NT2/D1 (cell line): Measurements from ENCODE around the gene ANKMY2.

Experiments used
- DNase-seq: peaks from one replicate; pipeline ENCODE4 v3.0.0-alpha.2; 2011; ENCODE audit warnings: low read depth, low spot score
- H3K27me3 ChIP-seq: 2 replicates; pipeline ENCODE4 v1.6.0; 2011; ENCODE audit warnings: mild to moderate bottlenecking; ENCODE audit not compliant: insufficient read length, insufficient read depth
- H3K36me3 ChIP-seq: 2 replicates; pipeline ENCODE4 v1.6.1; 2011; ENCODE audit warnings: mild to moderate bottlenecking, low read length, mixed read lengths; ENCODE audit not compliant: insufficient read depth, insufficient read length
- H3K4me1 ChIP-seq: 2 replicates; pipeline ENCODE4 v1.5.1; 2011; ENCODE audit not compliant: insufficient read depth, insufficient read length
- H3K4me3 ChIP-seq: 2 replicates; pipeline ENCODE4 v1.5.1; 2011; ENCODE audit warnings: low read depth; ENCODE audit not compliant: insufficient read length
- H3K9ac ChIP-seq: 2 replicates; pipeline ENCODE4 v1.6.0; 2011; ENCODE audit warnings: low read depth; ENCODE audit not compliant: insufficient read length
- H3K9me3 ChIP-seq: 2 replicates; pipeline ENCODE4 v1.5.1; 2011; ENCODE audit warnings: mild to moderate bottlenecking, low read length; ENCODE audit not compliant: insufficient read depth
- SUZ12 ChIP-seq: IDR thresholded peaks from 2 replicates; pipeline ENCODE4 v1.6.1; 2011; ENCODE audit not compliant: insufficient read length, insufficient read depth; ENCODE audit errors: extremely low read depth
- YY1 ChIP-seq: IDR thresholded peaks from 2 replicates; pipeline ENCODE4 v1.6.1; 2011; ENCODE audit not compliant: insufficient read length, insufficient read depth
- ZNF274 ChIP-seq: IDR thresholded peaks from 2 replicates; pipeline ENCODE4 v1.6.1; 2011; ENCODE audit warnings: mild to moderate bottlenecking, low read depth, low read length

The ANKMY2 gene

GRCh38 chr7:16636555-16637101 lies 8.9 kb downstream of the ANKMY2 start:
- Histone ChIP-seq H3K9ac (no peak overlapping the region), H3K4me3 (no peak overlapping the region), H3K27me3 (no peaks in the 10 kb centered on the region), H3K4me1 (no peaks in the 10 kb centered on the region), H3K36me3 (peaks cover 15% of the 10 kb centered on the region), H3K9me3 (no peaks in the 10 kb centered on the region)
- TF ChIP-seq YY1 (no peak), SUZ12 (no peak), ZNF274 (no peak)
- no peak for DNase-seq

DNA sequence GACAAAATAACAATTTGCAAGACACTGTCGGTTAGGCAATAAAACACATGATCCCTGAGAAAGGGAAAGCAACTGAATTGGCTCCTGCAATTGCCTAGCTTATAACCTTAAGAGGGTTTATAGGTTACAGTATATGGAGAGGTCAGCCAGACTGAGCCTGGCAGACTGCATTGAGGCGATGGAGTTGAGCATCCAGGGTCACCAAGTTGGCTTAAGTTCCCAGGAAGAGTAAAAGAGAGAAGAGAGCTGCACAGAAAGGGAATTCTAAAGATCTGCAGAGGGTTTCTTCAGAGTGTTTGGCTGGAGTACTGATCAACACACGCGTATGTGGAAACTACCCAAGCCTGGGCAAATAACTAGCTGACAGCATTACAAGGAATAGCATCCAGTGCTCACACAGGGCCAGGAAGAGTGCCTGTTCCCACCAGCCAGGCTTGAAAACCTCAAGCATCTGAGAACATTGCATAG lies 11.2 kb downstream of the ANKMY2 start:
- no peaks in the 10 kb centered on the region for H3K4me1 ChIP-seq
- H3K4me3 ChIP-seq: no peak overlapping the region
- DNase-seq: no peak
- no peak for TF ChIP-seq YY1
- no peak for TF ChIP-seq ZNF274
- TF ChIP-seq SUZ12: no peak
- no peaks in the 10 kb centered on the region for H3K27me3 ChIP-seq
- H3K9ac ChIP-seq: no peak overlapping the region
- H3K36me3 ChIP-seq: peaks cover 13% of the 10 kb centered on the region
- no peaks in the 10 kb centered on the region for H3K9me3 ChIP-seq

DNA sequence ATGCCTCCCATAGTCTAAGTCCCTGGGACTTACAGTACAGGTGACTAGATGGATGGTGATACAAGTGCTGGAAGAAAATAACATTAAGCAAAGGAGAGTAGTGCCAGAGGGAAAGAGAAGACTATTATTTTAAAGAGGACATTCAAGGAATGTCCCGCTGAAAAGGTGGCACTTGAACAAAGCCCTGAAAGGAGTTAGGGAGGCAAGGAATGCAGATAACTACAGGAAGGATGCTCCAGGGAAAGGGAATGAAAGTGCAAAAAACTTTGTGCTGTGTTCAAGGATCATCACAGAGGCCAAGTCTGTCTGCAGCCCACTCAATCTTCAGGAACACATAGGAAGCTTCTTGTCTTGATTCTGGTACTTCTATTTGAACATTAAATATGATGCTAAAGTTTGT lies 14.9 kb downstream of the ANKMY2 start:
- Histone ChIP-seq H3K36me3 (peaks cover 6% of the 10 kb centered on the region), H3K9me3 (no peaks in the 10 kb centered on the region), H3K9ac (no peak overlapping the region), H3K4me1 (no peaks in the 10 kb centered on the region), H3K27me3 (no peaks in the 10 kb centered on the region), H3K4me3 (no peak overlapping the region)
- no peak for DNase-seq
- TF ChIP-seq SUZ12 (no peak), YY1 (no peak)

DNA sequence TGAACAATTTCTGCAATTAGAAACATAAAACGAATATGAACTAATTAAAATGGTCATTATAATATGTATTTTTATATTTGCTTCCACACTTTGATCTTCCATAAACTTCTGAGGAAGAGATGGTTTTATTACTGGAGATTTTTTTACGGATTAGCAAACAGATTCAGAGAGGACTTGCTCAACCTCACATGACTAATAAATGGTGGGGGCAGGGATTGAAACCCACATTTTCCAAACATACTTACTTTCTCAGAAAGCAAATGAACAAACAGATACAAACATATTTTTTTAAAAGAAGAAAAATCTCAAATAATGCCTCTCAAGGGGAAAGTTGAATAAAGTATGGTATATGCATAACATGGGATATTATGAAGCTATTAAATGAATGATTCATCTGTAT lies 18.3 kb downstream of the ANKMY2 start:
- no peaks in the 10 kb centered on the region for H3K4me1 ChIP-seq
- peaks cover 6% of the 10 kb centered on the region for H3K36me3 ChIP-seq
- H3K9ac ChIP-seq: no peak overlapping the region
- no peak for DNase-seq
- no peak for TF ChIP-seq ZNF274
- H3K9me3 ChIP-seq: no peaks in the 10 kb centered on the region
- no peaks in the 10 kb centered on the region for H3K27me3 ChIP-seq
- no peak overlapping the region for H3K4me3 ChIP-seq

- Histone ChIP-seq H3K9ac (no peak overlapping the region), H3K4me3 (no peak overlapping the region), H3K27me3 (no peaks in the 10 kb centered on the region), H3K9me3 (no peaks in the 10 kb centered on the region), H3K4me1 (no peaks in the 10 kb centered on the region), H3K36me3 (peaks cover 6% of the 10 kb centered on the region)
- no peak for DNase-seq
- no peak for TF ChIP-seq ZNF274
Observed at GRCh38 chr7:16626388-16626787, 19.2 kb downstream of the ANKMY2 start.

DNA sequence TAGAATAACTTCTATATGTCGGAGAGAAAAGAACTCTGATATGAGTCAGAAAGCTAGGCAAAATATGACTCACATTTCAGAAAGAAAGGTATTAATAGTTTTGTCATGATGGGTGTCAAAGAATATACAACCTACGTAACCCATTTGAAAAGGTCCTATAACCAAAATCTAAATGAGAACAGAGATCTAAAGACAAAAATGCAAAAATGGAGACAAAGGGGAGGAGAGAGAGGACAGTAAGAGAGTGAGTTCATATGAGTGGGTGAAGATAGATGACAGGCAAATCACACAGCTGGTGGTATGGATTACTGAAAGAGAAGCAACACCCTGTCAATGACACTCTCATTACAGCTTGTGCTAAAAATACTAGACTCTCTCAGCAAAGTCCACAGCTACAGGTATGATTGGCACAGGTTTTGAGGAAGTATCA lies 25.6 kb downstream of the ANKMY2 start:
- no peaks in the 10 kb centered on the region for H3K4me1 ChIP-seq
- TF ChIP-seq ZNF274 (no peak), YY1 (no peak), SUZ12 (no peak)
- H3K27me3 ChIP-seq: no peaks in the 10 kb centered on the region
- H3K4me3 ChIP-seq: no peak overlapping the region
- no peak for DNase-seq
- H3K9me3 ChIP-seq: no peaks in the 10 kb centered on the region
- no peak overlapping the region for H3K9ac ChIP-seq
- peaks cover 10% of the 10 kb centered on the region for H3K36me3 ChIP-seq

GRCh38 chr7:16616542-16616941 lies 29.0 kb downstream of the ANKMY2 start:
- no peak for TF ChIP-seq SUZ12
- no peak for TF ChIP-seq ZNF274
- no peak for TF ChIP-seq YY1
- no peaks in the 10 kb centered on the region for H3K9me3 ChIP-seq
- no peak overlapping the region for H3K4me3 ChIP-seq
- no peak for DNase-seq
- no peaks in the 10 kb centered on the region for H3K4me1 ChIP-seq
- no peaks in the 10 kb centered on the region for H3K27me3 ChIP-seq
- H3K9ac ChIP-seq: no peak overlapping the region
- H3K36me3 ChIP-seq: peaks cover 11% of the 10 kb centered on the region

- no peaks in the 10 kb centered on the region for H3K27me3 ChIP-seq
- no peak for TF ChIP-seq SUZ12
- TF ChIP-seq YY1: no peak
- no peak for TF ChIP-seq ZNF274
- no peak overlapping the region for H3K9ac ChIP-seq
- no peaks in the 10 kb centered on the region for H3K4me1 ChIP-seq
- no peak overlapping the region for H3K4me3 ChIP-seq
- DNase-seq: no peak
- H3K36me3 ChIP-seq: peaks cover 11% of the 10 kb centered on the region
- H3K9me3 ChIP-seq: no peaks in the 10 kb centered on the region
Observed at GRCh38 chr7:16616122-16616521, 29.4 kb downstream of the ANKMY2 start.
